GM18526 (cell line): Measurements from ENCODE around the gene SLC45A3.

ENCODE experiments used
- POLR2A ChIP-seq: IDR thresholded peaks from 3 replicates; pipeline ENCODE4 v1.6.1; 2011; ENCODE audit not compliant: insufficient read length; ENCODE audit errors: extremely low read depth

SLC45A3 gene

DNA sequence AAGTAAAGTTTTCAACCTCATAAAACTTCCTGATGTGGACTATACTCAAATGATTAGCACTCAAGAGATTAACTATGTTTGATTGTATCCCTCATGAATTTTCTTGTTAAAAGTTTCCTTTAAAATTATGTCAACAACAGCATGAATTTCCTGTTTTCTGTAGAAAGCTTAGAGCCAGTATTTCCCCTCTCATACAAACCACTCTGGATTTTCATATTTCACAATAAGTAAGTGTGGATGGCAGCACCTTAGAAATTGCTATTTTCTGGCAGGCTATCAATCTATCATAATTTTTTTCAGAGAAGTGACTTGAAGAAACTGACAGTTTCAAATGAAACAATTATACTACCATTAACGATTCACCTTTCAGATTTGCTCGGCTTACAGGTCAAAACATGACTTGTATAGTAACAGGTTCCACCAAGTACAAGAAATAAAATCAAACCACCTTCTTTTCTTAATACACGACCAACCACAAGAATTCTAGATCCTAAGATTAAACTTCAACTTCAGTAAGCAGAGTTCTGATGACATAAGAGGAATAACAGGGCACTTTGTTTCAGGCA lies 69.3 kb downstream of the SLC45A3 start:
- TF ChIP-seq POLR2A, result no peak

- no peak for TF ChIP-seq POLR2A
Measured at GRCh38 chr1:205610036-205610435, 70.3 kb downstream of the SLC45A3 start.
